ENCODE results near the gene ANXA11. TPM values are rescaled to one million over a fixed set of nuclear protein-coding genes. Genes with fewer than 3 reads are reported as not detected.
A peak's percentile ranks its signal among the peaks of the same experiment; 100 is the strongest.

ANXA11 gene
- total RNA-seq, 1 experiment from 2014 or later: 181 TPM

- ChIA-PET POLR2A (no interaction called here), CTCF (interaction anchor here (1.4 kb wide), 1 partner anchor 58 kb away, joined by 5 read pairs; no protein-coding TSS in a partner anchor), RAD21 (ENCODE audit: low non-redundant PET in 1 of 2, low total read pairs in 2 of 2, uncharacterized antibody in 2 of 2, unreplicated experiment in 2 of 2) (interaction anchor here in 1 of 2 experiments (1.0 kb wide), 1 partner anchor 58 kb away, joined by 3 read pairs; no protein-coding TSS in a partner anchor)
- Histone ChIP-seq H3K4me2 (ENCODE audit: low read length) (peak overlapping the region; percentile 26), H3K9ac (ENCODE audit: low read length) (no peak overlapping the region), H3K27ac (ENCODE audit: low read depth, low read length) (no peak overlapping the region), H3K9me3 (ENCODE audit: control insufficient read depth in 1 of 2, insufficient read depth in 1 of 2, low read depth in 1 of 2, low read length in 2 of 2) (no peaks in the 10 kb centered on the region), H3K79me2 (ENCODE audit: insufficient read depth, low read length) (peaks cover 55% of the 10 kb centered on the region), H4K20me1 (ENCODE audit: insufficient read depth) (peaks cover 3% of the 10 kb centered on the region; the same call in 1 of the 2 replicates), H2AFZ (ENCODE audit: low read depth, low read length, poor library complexity, severe bottlenecking) (no peak overlapping the region), H3K36me3 (ENCODE audit: control insufficient read depth in 1 of 2, insufficient read depth in 2 of 2, low read length in 2 of 2) (peaks cover 0 to 42% of the 10 kb centered on the region in 2 experiments; a peak in 2 of 4 replicates), H3K27me3 (ENCODE audit: insufficient read depth, low read length) (no peaks in the 10 kb centered on the region), H3K9me2 (ENCODE audit: insufficient read depth) (no peaks in the 10 kb centered on the region), H3K4me3 (replicated peaks in 1 of 2; ENCODE audit: low read depth in 1 of 2, low read length in 2 of 2) (no peak overlapping the region), H3K4me1 (ENCODE audit: control insufficient read depth in 1 of 2, insufficient read depth in 2 of 2, low read length in 2 of 2) (peaks cover 15 to 74% of the 10 kb centered on the region in 2 experiments)
- no peak for TF ChIP-seq ZNF274 (IDR thresholded peaks at IDR 0.05; ENCODE audit: low read depth, low read length)
- TF ChIP-seq CBX3 (IDR thresholded peaks at IDR 0.05; ENCODE audit: low read depth): no peak
- no peak for TF ChIP-seq ZFX (IDR thresholded peaks at IDR 0.05)
- no peak for TF ChIP-seq POLR2A (IDR thresholded peaks at IDR 0.05; ENCODE audit: borderline replicate concordance, extremely low read depth, insufficient read depth, insufficient read length)
- no peak for TF ChIP-seq ATF3 (IDR thresholded peaks at IDR 0.05)
- no peak for TF ChIP-seq RAD21 (IDR thresholded peaks at IDR 0.05; ENCODE audit: low read depth)
- TF ChIP-seq CEBPB (IDR thresholded peaks at IDR 0.05; ENCODE audit: low read depth): no peak
- TF ChIP-seq SIN3A (IDR thresholded peaks at IDR 0.05; ENCODE audit: low read depth): no peak
- no peak for TF ChIP-seq EZH2phosphoT487 (IDR thresholded peaks at IDR 0.05; ENCODE audit: borderline replicate concordance)
- no peak for TF ChIP-seq POLR2AphosphoS5 (IDR thresholded peaks at IDR 0.05; ENCODE audit: low read depth, low read length)
- no peak for TF ChIP-seq TCF7L2 (IDR thresholded peaks at IDR 0.05; ENCODE audit: borderline replicate concordance, extremely low read depth, insufficient read depth, insufficient read length)
- TF ChIP-seq, protein P1, sequence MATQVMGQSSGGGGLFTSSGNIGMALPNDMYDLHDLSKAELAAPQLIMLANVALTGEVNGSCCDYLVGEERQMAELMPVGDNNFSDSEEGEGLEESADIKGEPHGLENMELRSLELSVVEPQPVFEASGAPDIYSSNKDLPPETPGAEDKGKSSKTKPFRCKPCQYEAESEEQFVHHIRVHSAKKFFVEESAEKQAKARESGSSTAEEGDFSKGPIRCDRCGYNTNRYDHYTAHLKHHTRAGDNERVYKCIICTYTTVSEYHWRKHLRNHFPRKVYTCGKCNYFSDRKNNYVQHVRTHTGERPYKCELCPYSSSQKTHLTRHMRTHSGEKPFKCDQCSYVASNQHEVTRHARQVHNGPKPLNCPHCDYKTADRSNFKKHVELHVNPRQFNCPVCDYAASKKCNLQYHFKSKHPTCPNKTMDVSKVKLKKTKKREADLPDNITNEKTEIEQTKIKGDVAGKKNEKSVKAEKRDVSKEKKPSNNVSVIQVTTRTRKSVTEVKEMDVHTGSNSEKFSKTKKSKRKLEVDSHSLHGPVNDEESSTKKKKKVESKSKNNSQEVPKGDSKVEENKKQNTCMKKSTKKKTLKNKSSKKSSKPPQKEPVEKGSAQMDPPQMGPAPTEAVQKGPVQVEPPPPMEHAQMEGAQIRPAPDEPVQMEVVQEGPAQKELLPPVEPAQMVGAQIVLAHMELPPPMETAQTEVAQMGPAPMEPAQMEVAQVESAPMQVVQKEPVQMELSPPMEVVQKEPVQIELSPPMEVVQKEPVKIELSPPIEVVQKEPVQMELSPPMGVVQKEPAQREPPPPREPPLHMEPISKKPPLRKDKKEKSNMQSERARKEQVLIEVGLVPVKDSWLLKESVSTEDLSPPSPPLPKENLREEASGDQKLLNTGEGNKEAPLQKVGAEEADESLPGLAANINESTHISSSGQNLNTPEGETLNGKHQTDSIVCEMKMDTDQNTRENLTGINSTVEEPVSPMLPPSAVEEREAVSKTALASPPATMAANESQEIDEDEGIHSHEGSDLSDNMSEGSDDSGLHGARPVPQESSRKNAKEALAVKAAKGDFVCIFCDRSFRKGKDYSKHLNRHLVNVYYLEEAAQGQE (IDR thresholded peaks at IDR 0.05; ENCODE audit: low read depth): no peak
- no peak for TF ChIP-seq JUND (IDR thresholded peaks at IDR 0.05)
- no peak for TF ChIP-seq ELF1 (IDR thresholded peaks at IDR 0.05; ENCODE audit: borderline replicate concordance, low read depth)
- peak; percentile 47; the same call in 1 of the 2 replicates for ATAC-seq
- BruUV-seq (replicated peaks): no TSS peak
- intact Hi-C loops (cut with micrococcal nuclease): no loop called here
- no peak for DNase-seq (ENCODE audit: low read depth, low spot score)
Measured at GRCh38 chr10:80165173-80165572, 40.2 kb downstream of the ANXA11 start.

All from HCT116 (cell line).